Measurements from ENCODE around the gene GNAQ. TPM values are rescaled to one million over a fixed set of nuclear protein-coding genes. Genes with fewer than 3 reads are reported as not detected.

GNAQ gene
- total and polyA plus RNA-seq, 2 of the 13 experiments (the other 11 are each of a cell fraction or from before 2014, with no cell fraction given), result 16.5 to 17.7 TPM

DNA sequence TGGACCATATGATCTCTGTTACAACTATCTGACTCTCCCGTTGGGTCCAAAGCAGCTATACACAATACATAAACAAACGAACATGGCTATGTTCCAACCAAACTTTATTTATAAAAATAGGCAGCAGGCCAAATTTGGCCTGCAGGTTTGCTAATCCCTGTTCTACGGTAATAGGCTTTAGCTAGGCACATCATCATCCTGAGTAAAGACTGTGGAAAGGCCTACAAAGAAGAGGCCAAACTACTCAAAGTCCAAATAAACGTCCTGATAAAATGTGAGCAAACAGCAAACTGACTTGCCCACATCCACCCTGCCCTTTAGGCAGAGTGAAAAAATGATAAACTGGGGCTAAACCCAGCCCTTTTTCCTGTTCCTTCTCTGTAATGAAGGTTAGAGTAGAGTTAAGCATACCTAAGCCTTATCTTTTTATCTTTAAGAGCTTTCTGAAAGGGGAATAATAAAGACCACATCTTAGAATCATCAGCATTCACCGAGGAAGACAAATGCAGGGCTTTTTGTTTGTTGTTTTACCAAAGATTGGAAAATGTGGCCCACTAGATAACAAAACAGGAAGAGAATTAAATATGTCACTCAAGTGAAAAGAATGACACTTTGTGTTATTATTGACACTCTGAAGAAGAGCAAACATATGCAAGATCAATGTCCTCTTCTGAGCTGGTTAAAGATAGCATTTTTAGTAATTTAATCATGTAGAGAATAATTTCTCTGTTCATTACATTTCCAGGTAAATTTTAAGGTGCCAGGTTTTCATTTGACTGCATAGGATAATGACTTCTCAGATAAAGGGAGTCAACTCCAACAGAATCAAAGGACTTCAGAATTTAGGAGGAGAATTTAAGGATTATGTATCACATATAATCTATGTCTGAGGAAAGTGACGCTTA, 223.5 kb downstream of the GNAQ start (continued):
- TF ChIP-seq, protein P1, sequence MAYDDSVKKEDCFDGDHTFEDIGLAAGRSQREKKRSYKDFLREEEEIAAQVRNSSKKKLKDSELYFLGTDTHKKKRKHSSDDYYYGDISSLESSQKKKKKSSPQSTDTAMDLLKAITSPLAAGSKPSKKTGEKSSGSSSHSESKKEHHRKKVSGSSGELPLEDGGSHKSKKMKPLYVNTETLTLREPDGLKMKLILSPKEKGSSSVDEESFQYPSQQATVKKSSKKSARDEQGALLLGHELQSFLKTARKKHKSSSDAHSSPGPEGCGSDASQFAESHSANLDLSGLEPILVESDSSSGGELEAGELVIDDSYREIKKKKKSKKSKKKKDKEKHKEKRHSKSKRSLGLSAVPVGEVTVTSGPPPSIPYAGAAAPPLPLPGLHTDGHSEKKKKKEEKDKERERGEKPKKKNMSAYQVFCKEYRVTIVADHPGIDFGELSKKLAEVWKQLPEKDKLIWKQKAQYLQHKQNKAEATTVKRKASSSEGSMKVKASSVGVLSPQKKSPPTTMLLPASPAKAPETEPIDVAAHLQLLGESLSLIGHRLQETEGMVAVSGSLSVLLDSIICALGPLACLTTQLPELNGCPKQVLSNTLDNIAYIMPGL (CRISPR knock-in tag; IDR thresholded peaks at IDR 0.05; ENCODE audit: borderline replicate concordance in 1 of 2, low read depth in 1 of 2), result no peak
- TF ChIP-seq, protein P2, sequence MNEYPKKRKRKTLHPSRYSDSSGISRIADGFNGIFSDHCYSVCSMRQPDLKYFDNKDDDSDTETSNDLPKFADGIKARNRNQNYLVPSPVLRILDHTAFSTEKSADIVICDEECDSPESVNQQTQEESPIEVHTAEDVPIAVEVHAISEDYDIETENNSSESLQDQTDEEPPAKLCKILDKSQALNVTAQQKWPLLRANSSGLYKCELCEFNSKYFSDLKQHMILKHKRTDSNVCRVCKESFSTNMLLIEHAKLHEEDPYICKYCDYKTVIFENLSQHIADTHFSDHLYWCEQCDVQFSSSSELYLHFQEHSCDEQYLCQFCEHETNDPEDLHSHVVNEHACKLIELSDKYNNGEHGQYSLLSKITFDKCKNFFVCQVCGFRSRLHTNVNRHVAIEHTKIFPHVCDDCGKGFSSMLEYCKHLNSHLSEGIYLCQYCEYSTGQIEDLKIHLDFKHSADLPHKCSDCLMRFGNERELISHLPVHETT (CRISPR knock-in tag; conservative IDR thresholded peaks at IDR 0.05), result no peak
- TF ChIP-seq, protein P3, sequence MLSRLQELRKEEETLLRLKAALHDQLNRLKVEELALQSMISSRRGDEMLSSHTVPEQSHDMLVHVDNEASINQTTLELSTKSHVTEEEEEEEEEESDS (CRISPR knock-in tag; IDR thresholded peaks at IDR 0.05; ENCODE audit: borderline replicate concordance), result no peak
- TF ChIP-seq SUZ12 (IDR thresholded peaks at IDR 0.05; ENCODE audit: low read depth, low read length) (no peak), BRD4 (CRISPR knock-in tag; IDR thresholded peaks at IDR 0.05) (no peak), ZNF878 (CRISPR knock-in tag; IDR thresholded peaks at IDR 0.05) (no peak), FOXJ3 (CRISPR knock-in tag; IDR thresholded peaks at IDR 0.05; ENCODE audit: borderline replicate concordance) (peak; percentile 32; the same call in 1 of the 2 replicates), HIVEP1 (CRISPR knock-in tag; IDR thresholded peaks at IDR 0.05) (no peak), TRIM24 (CRISPR knock-in tag; IDR thresholded peaks at IDR 0.05) (no peak), HNF4G (IDR thresholded peaks at IDR 0.05; ENCODE audit: borderline replicate concordance, low read depth, low read length) (peak; percentile 62), HNF4G (CRISPR knock-in tag; IDR thresholded peaks at IDR 0.05; ENCODE audit: borderline replicate concordance, low read depth) (peak; percentile 43; the same call in 1 of the 2 replicates), ZNF720 (CRISPR knock-in tag; IDR thresholded peaks at IDR 0.05) (no peak), SNRNP70 (IDR thresholded peaks at IDR 0.05; ENCODE audit: low read depth, low read length) (no peak), ZNF597 (CRISPR knock-in tag; IDR thresholded peaks at IDR 0.05) (no peak), THAP11 (CRISPR knock-in tag; IDR thresholded peaks at IDR 0.05) (0 out of 2 replicates have a peak, but pooled peaks have one; percentile 10), ZSCAN5A (CRISPR knock-in tag; IDR thresholded peaks at IDR 0.05; ENCODE audit: borderline replicate concordance) (no peak), THYN1 (CRISPR knock-in tag; IDR thresholded peaks at IDR 0.05; ENCODE audit: borderline replicate concordance, low read depth) (no peak), ZNF557 (CRISPR knock-in tag; IDR thresholded peaks at IDR 0.05) (no peak), ZNF674 (CRISPR knock-in tag; IDR thresholded peaks at IDR 0.05; ENCODE audit: low read depth) (no peak), NCOA1 (CRISPR knock-in tag; IDR thresholded peaks at IDR 0.05) (no peak), ZNF737 (CRISPR knock-in tag; IDR thresholded peaks at IDR 0.05; ENCODE audit: borderline replicate concordance) (no peak)
- TF ChIP-seq, protein P4, sequence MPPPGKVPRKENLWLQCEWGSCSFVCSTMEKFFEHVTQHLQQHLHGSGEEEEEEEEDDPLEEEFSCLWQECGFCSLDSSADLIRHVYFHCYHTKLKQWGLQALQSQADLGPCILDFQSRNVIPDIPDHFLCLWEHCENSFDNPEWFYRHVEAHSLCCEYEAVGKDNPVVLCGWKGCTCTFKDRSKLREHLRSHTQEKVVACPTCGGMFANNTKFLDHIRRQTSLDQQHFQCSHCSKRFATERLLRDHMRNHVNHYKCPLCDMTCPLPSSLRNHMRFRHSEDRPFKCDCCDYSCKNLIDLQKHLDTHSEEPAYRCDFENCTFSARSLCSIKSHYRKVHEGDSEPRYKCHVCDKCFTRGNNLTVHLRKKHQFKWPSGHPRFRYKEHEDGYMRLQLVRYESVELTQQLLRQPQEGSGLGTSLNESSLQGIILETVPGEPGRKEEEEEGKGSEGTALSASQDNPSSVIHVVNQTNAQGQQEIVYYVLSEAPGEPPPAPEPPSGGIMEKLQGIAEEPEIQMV (CRISPR knock-in tag; IDR thresholded peaks at IDR 0.05; ENCODE audit: low read depth), result no peak

Measured in HepG2 (cell line).